Superior temporal gyrus (tissue), 1 donor: Measurements from ENCODE around the gene FOXP3.

Source experiments
- DNase-seq: peaks from one replicate; pipeline ENCODE4 v3.0.0-alpha.2; 2016; ENCODE audit errors: extremely low spot score

Gene FOXP3

GRCh38 chrX:49214996-49215526 lies 49.4 kb downstream of the FOXP3 start:
- DNase-seq = no peak

GRCh38 chrX:49214416-49214815 lies 50.1 kb downstream of the FOXP3 start:
- no peak for DNase-seq

GRCh38 chrX:49212861-49213260 lies 51.6 kb downstream of the FOXP3 start:
- no peak for DNase-seq

- no peak for DNase-seq
Observed at GRCh38 chrX:49212209-49212608, 52.3 kb downstream of the FOXP3 start.

GRCh38 chrX:49211074-49211473 lies 53.4 kb downstream of the FOXP3 start:
- DNase-seq = no peak

- no peak for DNase-seq
Observed at GRCh38 chrX:49210406-49210805, 54.1 kb downstream of the FOXP3 start.

GRCh38 chrX:49209434-49210251 lies 54.9 kb downstream of the FOXP3 start:
- DNase-seq = no peak

GRCh38 chrX:49208399-49208798 lies 56.1 kb downstream of the FOXP3 start:
- no peak for DNase-seq

GRCh38 chrX:49206543-49206942 lies 58.0 kb downstream of the FOXP3 start:
- no peak for DNase-seq

- no peak for DNase-seq
Observed at GRCh38 chrX:49205443-49205842, 59.1 kb downstream of the FOXP3 start.

GRCh38 chrX:49204709-49205108 lies 59.8 kb downstream of the FOXP3 start:
- no peak for DNase-seq

GRCh38 chrX:49204017-49204416 lies 60.5 kb downstream of the FOXP3 start:
- DNase-seq = no peak

- DNase-seq = no peak
Observed at GRCh38 chrX:49203536-49203935, 61.0 kb downstream of the FOXP3 start.

GRCh38 chrX:49202022-49202421 lies 62.5 kb downstream of the FOXP3 start:
- DNase-seq = no peak
